HG03432 (cell line): ENCODE data around the gene ZNF827.

Source experiments
- ATAC-seq: cut with Tn5 transposase; IDR thresholded peaks from one replicate; pipeline ENCODE4 v1.9.1; 2021; ENCODE audit warnings: mild to moderate bottlenecking, moderate library complexity; ENCODE audit not compliant: unreplicated experiment

Gene ZNF827

GRCh38 chr4:145895056-145895455 lies 43.6 kb downstream of the ZNF827 start:
- ATAC-seq, result no peak

GRCh38 chr4:145891958-145892357 lies 46.7 kb downstream of the ZNF827 start:
- ATAC-seq, result no peak

- no peak for ATAC-seq
Measured at GRCh38 chr4:145890689-145891088, 47.9 kb downstream of the ZNF827 start.

- no peak for ATAC-seq
Measured at GRCh38 chr4:145888393-145888792, 50.2 kb downstream of the ZNF827 start.

GRCh38 chr4:145887241-145887991 lies 51.2 kb downstream of the ZNF827 start:
- ATAC-seq, result peak; percentile 36

- ATAC-seq, result no peak
Measured at GRCh38 chr4:145886871-145887240, 51.8 kb downstream of the ZNF827 start.

GRCh38 chr4:145885666-145886065 lies 53.0 kb downstream of the ZNF827 start:
- no peak for ATAC-seq

- ATAC-seq, result peak; percentile 52
Measured at GRCh38 chr4:145884775-145885174, 53.8 kb downstream of the ZNF827 start.

GRCh38 chr4:145883101-145883694 lies 55.4 kb downstream of the ZNF827 start:
- no peak for ATAC-seq

GRCh38 chr4:145882604-145883003 lies 56.0 kb downstream of the ZNF827 start:
- ATAC-seq, result no peak

- ATAC-seq, result peak; percentile 56
Measured at GRCh38 chr4:145881989-145882388, 56.6 kb downstream of the ZNF827 start.

GRCh38 chr4:145881576-145881975 lies 57.0 kb downstream of the ZNF827 start:
- peak; percentile 48 for ATAC-seq

- no peak for ATAC-seq
Measured at GRCh38 chr4:145880355-145880960, 58.2 kb downstream of the ZNF827 start.

GRCh38 chr4:145879598-145879997 lies 59.0 kb downstream of the ZNF827 start:
- no peak for ATAC-seq

- no peak for ATAC-seq
Measured at GRCh38 chr4:145878501-145879435, 59.9 kb downstream of the ZNF827 start.

GRCh38 chr4:145876531-145877180 lies 62.0 kb downstream of the ZNF827 start:
- no peak for ATAC-seq

GRCh38 chr4:145873901-145874300 lies 64.7 kb downstream of the ZNF827 start:
- ATAC-seq, result no peak

- no peak for ATAC-seq
Measured at GRCh38 chr4:145871209-145871608, 67.4 kb downstream of the ZNF827 start.

GRCh38 chr4:145870155-145871020 lies 68.2 kb downstream of the ZNF827 start:
- ATAC-seq, result peak; percentile 31
